HCT116 (cell line): ENCODE measurements around the gene SELENBP1. TPM values are rescaled to one million over a fixed set of nuclear protein-coding genes. Genes with fewer than 3 reads are reported as not detected.

Experiments
- total RNA-seq: library from RNA; stranded (reverse); gene quantifications from one replicate; pipeline ENCODE4 v1.2.1, GENCODE V29; 2021; ENCODE audit not compliant: unreplicated experiment

The SELENBP1 gene
- total RNA-seq, 1 experiment from 2014 or later = 0.42 TPM

Other genes starting within 250 kb of the SELENBP1 start
- 8.2 TPM for gene SEMA6C, start 226.1 kb downstream of the SELENBP1 start, total RNA-seq
- not detected for gene TNFAIP8L2, start 216.1 kb downstream of the SELENBP1 start, total RNA-seq
- gene LYSMD1, start 206.8 kb downstream of the SELENBP1 start, total RNA-seq = 5.0 TPM
- 34.1 TPM for gene SCNM1, start 206.6 kb downstream of the SELENBP1 start, total RNA-seq
- gene TMOD4, start 196.7 kb downstream of the SELENBP1 start, total RNA-seq = 1.8 TPM
- gene VPS72, start 182.5 kb downstream of the SELENBP1 start, total RNA-seq = 68.9 TPM
- 75.4 TPM for gene PIP5K1A, start 174.2 kb downstream of the SELENBP1 start, total RNA-seq
- 225 TPM for gene PSMD4, start 118.0 kb downstream of the SELENBP1 start, total RNA-seq
- 34.3 TPM for gene ZNF687, start 90.4 kb downstream of the SELENBP1 start, total RNA-seq
- 45.1 TPM for gene PI4KB, start 45.3 kb downstream of the SELENBP1 start, total RNA-seq
- 52.7 TPM for gene RFX5, start 25.5 kb downstream of the SELENBP1 start, total RNA-seq
- gene PSMB4, start 26.9 kb upstream of the SELENBP1 start, total RNA-seq = 341 TPM
- 80.6 TPM for gene POGZ, start 86.8 kb upstream of the SELENBP1 start, total RNA-seq
- 19.7 TPM for gene CGN, start 138.7 kb upstream of the SELENBP1 start, total RNA-seq
- gene TUFT1, start 167.6 kb upstream of the SELENBP1 start, total RNA-seq = 12.3 TPM
- 42.2 TPM for gene SNX27, start 239.3 kb upstream of the SELENBP1 start, total RNA-seq